NCI-H748 treated with DMSO at 0.1 percent for 48 hours (cell line): ENCODE data around the gene TMOD1.

Experiments used
- DNase-seq: peaks from one replicate; lab custom pipeline; 2025; lab: John Stamatoyannopoulos, UW

The TMOD1 gene

GRCh38 chr9:97635026-97635425 lies 133.6 kb downstream of the TMOD1 start:
- no peak for DNase-seq

- DNase-seq: no peak
These were observed 135.4 kb downstream of the TMOD1 start for GRCh38 chr9:97636903-97637302.

- DNase-seq: no peak
These were observed 137.2 kb downstream of the TMOD1 start for GRCh38 chr9:97638666-97639065.

GRCh38 chr9:97640325-97640724 lies 138.9 kb downstream of the TMOD1 start:
- peak; percentile 44 for DNase-seq

GRCh38 chr9:97645720-97646119 lies 144.3 kb downstream of the TMOD1 start:
- no peak for DNase-seq

- no peak for DNase-seq
These were observed 146.5 kb downstream of the TMOD1 start for GRCh38 chr9:97647996-97648395.
